HepG2 (cell line): ENCODE data around the gene TNNT3.

Experiments
- ATF3 ChIP-seq: sonication (generic); formaldehyde crosslinking; IDR thresholded peaks from 2 replicates; pipeline ENCODE4 v1.4.0; 2020; ENCODE audit warnings: missing genetic modification reagents
- CTCF ChIP-seq: sonication (generic); formaldehyde crosslinking; IDR thresholded peaks from 2 replicates; pipeline ENCODE4 v1.5.0; 2020; ENCODE audit warnings: mild to moderate bottlenecking, missing genetic modification reagents, moderate library complexity
- NFRKB ChIP-seq: fragments of 450-650 bp; IDR thresholded peaks from 2 replicates; pipeline ENCODE4 v1.6.1; 2017

- TF ChIP-seq NFRKB (no peak), ATF3 (CRISPR knock-in tag) (no peak), CTCF (CRISPR knock-in tag) (no peak)
These were observed 25.7 kb upstream of the TNNT3 start for GRCh38 chr11:1893581-1894359.
